Measurements from ENCODE around the gene CP. TPM values are rescaled to one million over a fixed set of nuclear protein-coding genes. Genes with fewer than 3 reads are reported as not detected.

CP gene
- total RNA-seq, 4 donors from 2014 or later: 0.85 to 10.6 (median 5.4) TPM

- intact Hi-C loops (cut with DNase I; ENCODE audit: low total_unique reads) (loop anchor here (1.0 to 2.0 kb wide), 3 partner anchors 43 to 172 kb away; partner anchors contain the start of gene HLTF), in situ Hi-C loops (cut with MboI; ENCODE audit: low sequenced_read_pairs in 4 of 4) (loop anchor here in 2 of 4 donors (10.0 kb wide), 1 partner anchor 174 kb away; no protein-coding TSS in a partner anchor)
- ATAC-seq (no peak), DNase-seq (no peak)
- Histone ChIP-seq H3K27ac (peak overlapping the region; percentile 74 to 79 (median 74)), H3K36me3 (no peaks in the 10 kb centered on the region), H3K27me3 (no peaks in the 10 kb centered on the region), H3K4me3 (peak overlapping the region; percentile 68 to 82 (median 76)), H3K4me1 (peaks cover 17 to 22% of the 10 kb centered on the region in 2 donors), H3K9me3 (no peaks in the 10 kb centered on the region)
- TF ChIP-seq CTCF (IDR thresholded peaks at IDR 0.05 in 4 of 5, conservative IDR thresholded peaks at IDR 0.05 in 1 of 5) (no peak), POLR2A (IDR thresholded peaks at IDR 0.05) (no peak)
These were observed 92.8 kb downstream of the CP start for GRCh38 chr3:149128821-149129220.

GRCh38 chr3:149122721-149123578, 98.7 kb downstream of the CP start:
- ATAC-seq: no peak
- no peaks in the 10 kb centered on the region for H3K9me3 ChIP-seq
- in situ Hi-C loops (cut with MboI; ENCODE audit: low sequenced_read_pairs in 4 of 4): loop anchor here (5.0 to 25.0 kb wide), 4 partner anchors 149 to 364 kb away; partner anchors contain the start of gene CPA3 (in 2 of the 4)
- no peaks in the 10 kb centered on the region for H3K4me1 ChIP-seq
- no peak overlapping the region for H3K4me3 ChIP-seq
- no peak overlapping the region for H3K27ac ChIP-seq
- no peaks in the 10 kb centered on the region for H3K36me3 ChIP-seq
- DNase-seq: no peak
- no peak for TF ChIP-seq POLR2A (IDR thresholded peaks at IDR 0.05)
- TF ChIP-seq CTCF (IDR thresholded peaks at IDR 0.05 in 4 of 5, conservative IDR thresholded peaks at IDR 0.05 in 1 of 5): no peak
- H3K27me3 ChIP-seq: no peaks in the 10 kb centered on the region
- intact Hi-C loops (cut with DNase I; ENCODE audit: low total_unique reads): loop anchor here (5.0 kb wide), 1 partner anchor 359 kb away; no protein-coding TSS in a partner anchor

Other genes with a start within 250 kb of the CP start
- gene GYG1, start 230.3 kb downstream of the CP start, total RNA-seq: 100 to 1,000 TPM; 298 to 526 (median 331) TPM
- 10 to 100 TPM in 1 of 4 donors, 1 to 10 TPM in 3; 2.8 to 11.0 (median 5.9) TPM for gene HLTF, start 135.3 kb downstream of the CP start, total RNA-seq
- 1 to 10 TPM; 3.1 to 5.5 (median 4.4) TPM for gene HPS3, start 92.2 kb downstream of the CP start, total RNA-seq
- gene TM4SF18, start 111.8 kb upstream of the CP start, total RNA-seq: 10 to 100 TPM in 1 of 4 donors, 1 to 10 TPM in 3; 4.1 to 13.6 (median 5.9) TPM
- gene TM4SF1, start 155.8 kb upstream of the CP start, total RNA-seq: 10 to 100 TPM; 23.0 to 43.8 (median 38.6) TPM